ENCODE data around the gene TMEM92.
"Not testable (repeated sequence)": the region's sequence is repeated elsewhere in the genome, so short reads cannot be mapped to it uniquely, and the experiment has no call there.

Gene TMEM92

DNA sequence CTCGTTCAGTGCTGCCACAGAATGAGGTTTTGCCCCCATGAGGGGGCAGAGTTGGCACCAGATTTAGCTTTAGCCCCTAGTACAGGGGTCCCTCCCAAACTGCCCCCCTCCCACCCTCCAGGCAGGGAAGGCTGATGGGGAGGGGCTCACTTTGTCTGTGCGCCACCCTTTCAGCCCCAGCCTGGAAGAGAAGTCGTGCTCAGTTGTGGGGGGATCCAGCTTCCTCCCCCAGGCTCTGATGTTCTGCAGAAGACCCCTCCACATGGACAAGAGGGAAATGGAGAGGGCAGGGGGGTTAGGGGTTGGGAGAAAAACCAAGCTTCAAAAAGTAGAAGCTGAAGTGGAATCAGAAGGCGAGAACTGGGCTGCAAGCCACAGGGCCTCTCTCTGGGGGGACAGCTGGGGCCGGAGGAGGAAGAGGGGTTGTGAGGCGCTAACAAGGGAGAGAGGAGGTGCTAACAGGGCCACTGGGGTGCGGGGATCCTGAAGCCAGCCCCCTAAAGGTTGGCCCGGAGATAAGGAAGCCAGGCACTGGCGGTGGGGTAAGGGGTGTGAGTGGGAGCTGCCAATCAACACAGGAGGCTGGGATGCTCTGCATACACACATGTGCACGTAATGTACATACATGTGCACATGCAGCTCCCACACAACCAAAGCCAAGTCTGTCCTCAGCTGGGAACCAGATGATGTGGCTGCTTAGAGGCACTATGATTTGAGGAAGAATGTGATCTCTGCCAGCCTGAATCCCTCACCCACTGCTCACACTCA is 7.0 kb upstream of the TMEM92 start:
- Mint-ChIP-seq H3K9me3 (no peaks in the 10 kb centered on the region), H3K4me1 (no peaks in the 10 kb centered on the region), H3K27me3 (peaks cover 21% of the 10 kb centered on the region), H3K4me3 (no peak overlapping the region), H3K36me3 (no peaks in the 10 kb centered on the region), H3K27ac (no peak overlapping the region)
- no peak for ATAC-seq (ENCODE audit: low read depth)
- DNase-seq (ENCODE audit: low spot score in 2 of 2), result no peak

GRCh38 chr17:50268026-50268425 is 6.2 kb upstream of the TMEM92 start:
- H3K27ac Mint-ChIP-seq, result no peak overlapping the region
- H3K4me3 Mint-ChIP-seq, result no peak overlapping the region
- ATAC-seq (ENCODE audit: low read depth), result no peak
- no peak for DNase-seq (ENCODE audit: low spot score in 2 of 2)
- H3K4me1 Mint-ChIP-seq, result peaks cover 5% of the 10 kb centered on the region
- no peaks in the 10 kb centered on the region for H3K9me3 Mint-ChIP-seq
- H3K27me3 Mint-ChIP-seq, result peaks cover 25% of the 10 kb centered on the region
- no peaks in the 10 kb centered on the region for H3K36me3 Mint-ChIP-seq

DNA sequence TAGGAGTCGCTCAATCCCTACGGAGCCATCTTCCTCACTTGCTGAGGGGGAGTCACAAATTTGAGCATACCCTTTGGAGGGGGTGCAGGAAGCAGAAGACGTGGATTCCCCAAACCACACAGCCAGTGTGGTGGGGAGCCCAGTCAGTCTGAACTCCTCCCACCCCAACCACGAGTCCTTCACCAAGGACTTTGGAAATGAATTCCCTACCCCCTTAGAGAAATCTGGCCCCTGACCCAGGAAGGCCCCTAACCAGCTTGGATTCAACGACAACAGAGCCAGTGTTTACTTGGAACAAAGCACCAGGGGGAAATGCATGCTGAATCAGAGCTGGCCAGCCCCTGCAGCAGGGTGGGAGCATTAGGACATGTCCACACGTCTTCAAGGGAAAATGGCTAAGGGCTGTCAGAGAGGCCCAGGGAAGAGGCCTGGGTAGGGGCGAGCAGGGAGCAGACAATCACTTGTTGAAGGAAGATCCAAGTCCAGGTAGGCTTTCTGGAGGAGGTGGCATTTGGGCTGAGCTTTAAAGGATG is 5.5 kb upstream of the TMEM92 start:
- Mint-ChIP-seq H3K4me1 (peaks cover 5% of the 10 kb centered on the region), H3K36me3 (no peaks in the 10 kb centered on the region), H3K9me3 (no peaks in the 10 kb centered on the region), H3K27ac (no peak overlapping the region), H3K4me3 (no peak overlapping the region), H3K27me3 (peaks cover 21% of the 10 kb centered on the region)
- ATAC-seq (ENCODE audit: low read depth), result no peak
- DNase-seq (ENCODE audit: low spot score in 2 of 2), result no peak

GRCh38 chr17:50269477-50270434 is 4.5 kb upstream of the TMEM92 start:
- peak; percentile 77 for ATAC-seq (ENCODE audit: low read depth)
- Mint-ChIP-seq H3K27ac (no peak overlapping the region), H3K4me3 (no peak overlapping the region), H3K4me1 (peaks cover 7% of the 10 kb centered on the region), H3K9me3 (no peaks in the 10 kb centered on the region), H3K36me3 (no peaks in the 10 kb centered on the region), H3K27me3 (peaks cover 22% of the 10 kb centered on the region)
- peak; percentile 39 to 41 for DNase-seq (ENCODE audit: low spot score in 2 of 2)

DNA sequence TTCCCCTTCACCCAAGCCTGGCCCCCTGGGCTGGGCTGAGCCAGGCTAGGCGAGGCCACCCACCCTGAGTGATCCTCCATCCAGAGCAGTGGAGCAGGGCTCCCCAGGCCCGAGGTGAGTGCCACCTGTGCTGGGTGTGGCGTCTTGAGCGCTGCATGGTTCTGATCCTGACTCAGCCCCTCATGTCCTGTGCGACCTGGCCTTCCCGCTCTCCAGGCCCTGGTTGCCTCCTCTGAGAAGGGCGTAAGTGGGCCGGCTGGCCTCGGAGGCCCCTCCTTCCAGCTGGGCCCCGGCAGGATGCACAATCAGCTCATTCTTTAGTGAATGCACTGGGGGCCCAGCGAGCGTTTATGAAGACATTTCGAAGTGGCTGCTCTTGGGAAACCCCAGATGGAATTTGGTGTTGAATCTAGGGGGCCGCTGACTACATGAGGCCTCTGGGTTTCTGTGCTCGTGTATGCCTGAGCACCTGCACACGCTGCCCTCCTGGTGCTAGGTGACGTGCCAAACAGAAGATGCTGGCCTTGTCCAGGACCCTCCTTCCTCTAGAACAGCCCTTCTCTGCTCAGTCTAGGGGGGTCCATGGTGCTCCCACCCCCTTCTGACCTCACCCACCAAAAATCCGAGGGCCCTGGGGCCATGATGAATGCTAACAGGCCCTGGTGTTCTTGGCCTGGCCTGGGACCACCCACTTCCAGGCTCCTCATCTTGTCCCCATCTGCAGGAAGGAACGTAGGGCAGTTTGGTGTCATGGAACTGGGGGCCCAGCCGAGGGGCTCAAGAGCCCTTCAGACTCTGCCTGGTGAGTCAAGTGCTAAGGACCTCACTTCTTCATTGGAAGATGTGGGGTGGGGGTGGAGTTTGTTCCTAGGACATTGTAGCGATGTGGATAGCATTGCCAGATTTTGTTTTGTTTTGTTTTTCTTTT is 3.6 kb upstream of the TMEM92 start:
- H3K9me3 Mint-ChIP-seq, result no peaks in the 10 kb centered on the region
- H3K4me3 Mint-ChIP-seq, result no peak overlapping the region
- H3K36me3 Mint-ChIP-seq, result no peaks in the 10 kb centered on the region
- ATAC-seq (ENCODE audit: low read depth) (peak; percentile 10), DNase-seq (ENCODE audit: low spot score in 2 of 2) (no peak)
- H3K27me3 Mint-ChIP-seq, result peaks cover 23% of the 10 kb centered on the region
- H3K27ac Mint-ChIP-seq, result no peak overlapping the region
- H3K4me1 Mint-ChIP-seq, result peaks cover 7% of the 10 kb centered on the region

DNA sequence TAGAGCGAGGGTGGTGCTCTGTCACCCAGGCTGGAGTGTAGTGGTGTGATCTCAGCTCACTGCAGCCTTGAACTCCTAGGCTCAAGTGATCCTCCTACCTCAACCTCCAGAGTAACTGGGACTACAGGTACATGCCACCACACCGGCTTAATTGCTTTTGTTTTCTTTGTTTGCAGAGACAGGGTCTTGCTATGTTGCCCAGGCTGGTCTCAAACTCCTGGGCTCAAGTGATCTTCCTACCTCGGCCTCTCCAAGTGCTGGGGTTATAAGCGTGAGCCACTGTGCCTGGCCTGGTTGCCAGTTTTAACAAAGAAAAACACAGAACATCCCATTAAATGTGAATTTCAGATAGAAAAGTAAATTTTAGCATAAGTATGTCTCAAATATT is 2.9 kb upstream of the TMEM92 start:
- H3K36me3 Mint-ChIP-seq, result not testable (repeated sequence)

DNA sequence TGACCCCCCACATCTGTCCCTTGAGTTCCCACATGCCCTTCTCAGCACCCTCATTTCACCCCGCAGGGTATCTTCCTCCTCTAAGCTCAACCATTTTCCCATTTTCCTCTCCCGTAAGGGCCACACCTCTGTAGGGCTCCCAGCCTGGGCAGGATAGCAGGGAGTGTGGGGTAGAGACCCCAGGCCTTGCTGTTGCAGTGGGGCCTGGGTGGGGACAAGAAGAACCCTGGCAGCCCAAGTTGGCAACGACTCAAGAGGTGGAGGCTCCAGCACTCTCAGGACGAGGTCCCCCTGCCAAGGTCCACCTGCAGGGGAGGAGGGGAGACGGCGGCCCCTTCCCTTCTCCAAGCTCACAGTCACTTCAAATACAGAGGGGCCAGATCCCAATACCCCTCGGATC is 2.0 kb upstream of the TMEM92 start:
- no peak for ATAC-seq (ENCODE audit: low read depth)
- no peak for DNase-seq (ENCODE audit: low spot score in 2 of 2)
- H3K36me3 Mint-ChIP-seq, result no peaks in the 10 kb centered on the region
- H3K9me3 Mint-ChIP-seq, result no peaks in the 10 kb centered on the region
- H3K27ac Mint-ChIP-seq, result no peak overlapping the region
- peaks cover 13% of the 10 kb centered on the region for H3K4me1 Mint-ChIP-seq
- peak overlapping the region; percentile 82 for H3K4me3 Mint-ChIP-seq
- H3K27me3 Mint-ChIP-seq, result peaks cover 23% of the 10 kb centered on the region

More for the DNA sequence above, 2.9 kb upstream of the TMEM92 start:
- H3K27me3 Mint-ChIP-seq, result peaks cover 20% of the 10 kb centered on the region
- not testable (repeated sequence) for H3K4me3 Mint-ChIP-seq; ATAC-seq (ENCODE audit: low read depth); DNase-seq (ENCODE audit: low spot score in 2 of 2); H3K27ac Mint-ChIP-seq; H3K9me3 Mint-ChIP-seq; H3K4me1 Mint-ChIP-seq

- Mint-ChIP-seq H3K36me3 (no peaks in the 10 kb centered on the region), H3K4me3 (peak overlapping the region; percentile 82), H3K9me3 (no peaks in the 10 kb centered on the region), H3K27me3 (peaks cover 24% of the 10 kb centered on the region), H3K4me1 (peaks cover 14% of the 10 kb centered on the region), H3K27ac (no peak overlapping the region)
- DNase-seq (ENCODE audit: low spot score in 2 of 2) (peak; percentile 53 to 75), ATAC-seq (ENCODE audit: low read depth) (peak; percentile 62)
Measured at GRCh38 chr17:50272711-50273653, 1.3 kb upstream of the TMEM92 start.

GRCh38 chr17:50273654-50274040 is 619 bp upstream of the TMEM92 start:
- Mint-ChIP-seq H3K36me3 (no peaks in the 10 kb centered on the region), H3K4me3 (no peak overlapping the region)

DNA sequence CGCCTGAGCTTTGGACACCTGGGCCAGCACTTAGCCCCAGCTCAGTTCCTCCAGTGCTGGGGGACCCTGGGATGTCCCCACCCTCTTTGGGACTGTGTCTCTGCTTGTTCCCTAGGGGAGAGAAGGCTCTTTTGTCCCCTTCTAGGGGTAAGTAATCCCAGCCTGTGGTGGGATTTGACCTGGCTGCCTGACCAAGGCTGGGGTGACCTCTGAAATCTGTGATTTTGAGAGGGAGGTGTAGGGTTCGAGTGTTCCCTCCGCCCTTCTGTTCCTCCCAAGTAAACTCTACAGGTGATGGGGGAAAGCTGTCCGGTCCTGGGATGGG is 593 bp downstream of the TMEM92 start:
- H3K9me3 Mint-ChIP-seq, result no peaks in the 10 kb centered on the region
- no peak for DNase-seq (ENCODE audit: low spot score in 2 of 2)
- peak overlapping the region; percentile 60 for H3K4me3 Mint-ChIP-seq
- H3K4me1 Mint-ChIP-seq, result peaks cover 14% of the 10 kb centered on the region
- no peaks in the 10 kb centered on the region for H3K36me3 Mint-ChIP-seq
- H3K27ac Mint-ChIP-seq, result no peak overlapping the region
- ATAC-seq (ENCODE audit: low read depth), result no peak
- H3K27me3 Mint-ChIP-seq, result peaks cover 24% of the 10 kb centered on the region

More at GRCh38 chr17:50273654-50274040, 619 bp upstream of the TMEM92 start:
- no peak overlapping the region for H3K27ac Mint-ChIP-seq
- H3K4me1 Mint-ChIP-seq, result peaks cover 14% of the 10 kb centered on the region
- no peak for DNase-seq (ENCODE audit: low spot score in 2 of 2)
- H3K27me3 Mint-ChIP-seq, result peaks cover 27% of the 10 kb centered on the region
- ATAC-seq (ENCODE audit: low read depth), result no peak
- no peaks in the 10 kb centered on the region for H3K9me3 Mint-ChIP-seq

- Mint-ChIP-seq H3K4me1 (peaks cover 14% of the 10 kb centered on the region), H3K27ac (no peak overlapping the region), H3K9me3 (no peaks in the 10 kb centered on the region), H3K27me3 (peaks cover 26% of the 10 kb centered on the region), H3K4me3 (no peak overlapping the region), H3K36me3 (no peaks in the 10 kb centered on the region)
- DNase-seq (ENCODE audit: low spot score in 2 of 2) (no peak), ATAC-seq (ENCODE audit: low read depth) (no peak)
Measured at GRCh38 chr17:50275279-50275678, 1.0 kb downstream of the TMEM92 start.

DNA sequence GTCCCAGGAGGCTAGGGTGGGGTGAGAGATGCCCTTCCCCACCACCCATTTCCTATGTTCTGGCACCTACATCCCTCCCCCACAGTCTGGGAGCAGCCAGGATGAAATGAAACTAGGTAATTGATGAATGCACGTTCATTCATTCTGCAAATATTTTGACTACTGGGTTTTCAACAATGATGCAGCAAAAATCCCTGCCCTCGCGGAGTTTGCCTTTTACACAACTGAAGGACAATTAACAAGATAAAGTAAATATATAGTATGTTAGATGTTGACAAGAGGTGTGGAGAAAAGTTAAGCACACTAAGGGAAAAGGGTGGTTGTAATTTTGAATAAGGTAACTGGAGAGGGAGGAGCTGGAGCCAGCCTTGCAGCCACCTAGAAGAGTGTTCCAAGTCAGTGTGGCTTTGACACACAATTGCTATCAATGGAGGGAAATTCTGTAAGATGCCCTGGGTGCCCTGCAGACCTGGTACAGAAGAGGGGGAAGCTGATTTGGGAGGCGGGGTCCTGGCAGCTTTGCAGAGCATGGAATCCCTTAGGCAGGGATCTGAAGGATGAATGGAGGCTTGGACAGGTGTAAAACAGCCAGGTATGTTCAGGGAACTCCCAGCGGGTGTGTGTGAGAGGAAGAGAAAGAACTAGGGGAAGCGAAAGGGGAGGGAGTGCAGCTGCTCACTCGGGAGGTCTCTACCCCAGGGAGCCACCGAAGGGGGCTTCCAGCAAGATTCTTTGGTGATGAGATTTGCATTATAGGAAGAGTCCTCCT is 2.5 kb downstream of the TMEM92 start:
- H3K36me3 Mint-ChIP-seq, result no peaks in the 10 kb centered on the region
- ATAC-seq (ENCODE audit: low read depth), result no peak
- peaks cover 30% of the 10 kb centered on the region for H3K27me3 Mint-ChIP-seq
- H3K4me3 Mint-ChIP-seq, result no peak overlapping the region
- H3K4me1 Mint-ChIP-seq, result peaks cover 14% of the 10 kb centered on the region
- DNase-seq (ENCODE audit: low spot score in 2 of 2), result no peak
- no peak overlapping the region for H3K27ac Mint-ChIP-seq
- H3K9me3 Mint-ChIP-seq, result no peaks in the 10 kb centered on the region
